Right lobe of liver (tissue), 6 donors: ENCODE results near the gene RYR3. TPM values are rescaled to one million over a fixed set of nuclear protein-coding genes. Genes with fewer than 3 reads are reported as not detected.
A peak's percentile ranks its signal among the peaks of the same experiment; 100 is the strongest.

Experiments
- ATAC-seq, 4 donors: fragments of 200-7000 bp; cut with Tn5 transposase; one replicate each; pipeline ENCODE4 v1.9.1; 2020; ENCODE audit warnings: mild to moderate bottlenecking in 4 of 4, moderate library complexity in 4 of 4
- DNase-seq, 3 donors: peaks; one replicate each; pipeline ENCODE4 v3.0.0-alpha.2; 2020
- H3K27ac ChIP-seq, 3 donors: fragments of 200-600 bp; one replicate each; pipeline ENCODE4 v1.8.0; 2022
- H3K27me3 ChIP-seq, 2 donors: fragments of 200-600 bp; one replicate each; pipeline ENCODE4 v1.8.0; 2022
- H3K36me3 ChIP-seq, 4 donors: fragments of 200-600 bp; sonication (generic) in 1 of 4; one replicate each; pipeline versions ENCODE4 v1.5.1 to v1.8.0; 2017 to 2022; ENCODE audit warnings: control low read depth in 1 of 4
- H3K4me1 ChIP-seq, 4 donors: fragments of 200-600 bp; sonication (generic) in 1 of 4; one replicate each; pipeline versions ENCODE4 v1.5.1 to v1.8.0; 2017 to 2022; ENCODE audit warnings: control low read depth in 1 of 4
- H3K4me3 ChIP-seq, 3 donors: fragments of 200-600 bp; one replicate each; pipeline ENCODE4 v1.8.0; 2022
- H3K9me3 ChIP-seq, 4 donors: fragments of 200-600 bp; sonication (generic) in 1 of 4; one replicate each; pipeline versions ENCODE4 v1.5.1 to v1.8.0; 2017 to 2022; ENCODE audit warnings: control low read depth in 1 of 4
- POLR2A ChIP-seq: fragments of 450-650 bp; IDR thresholded peaks from one replicate; pipeline ENCODE4 v1.6.1; 2017; ENCODE audit warnings: antibody characterized with exemption, mild to moderate bottlenecking
- WGBS: methylation state at CpG from one replicate; pipeline ENCODE4 v1.1.6; 2018; ENCODE audit warnings: low coverage, low lambda C conversion rate; ENCODE audit not compliant: insufficient coverage; ENCODE audit errors: missing lambda C conversion rate; 5-methylcytosine and 5-hydroxymethylcytosine counted together
- intact Hi-C, 2 donors: fragments of 100-400 bp; cut with DNase I; formaldehyde crosslinking; loops; one replicate each; pipeline versions ENCODE4 v1.11.2 to v1.14.1; 2022
- total RNA-seq, 6 experiments: library from RNA; depleted of rRNA in 2 of 6; stranded (reverse); fragments of >200 nt in 2 of 6; fragmentation: NEBNext Ultra II Directional in 3 of 6; extraction: Animal tissue kit (Norgen Biotek cat#: 25700) in 3 of 6; gene quantifications; one replicate each; pipeline versions ENCODE4 v1.1.0 to v1.2.4, GENCODE V29; 2016 to 2023
- TF ChIP-seq, protein P1 (sequence below), 4 donors: fragments of 200-600 bp in 3 of 4; fragments of 450-650 bp in 1 of 4; IDR thresholded peaks; one replicate each; pipeline versions ENCODE4 v1.5.1 to v1.8.0; 2016 to 2022; ENCODE audit warnings: antibody characterized with exemption in 4 of 4, mild to moderate bottlenecking in 2 of 4
- donor health status: DM: no; HTN: yes; CAD: no.
- donor health status: DM: no; HTN: no; CAD: no.
- donor health status: DM: no; HTN: no; CAD: no.
- donor health status: DM: no; HTN: yes; CAD: no.
- donor health status: DM: no; HTN: yes; CAD: no.

RYR3 gene
- total RNA-seq, 6 experiments from 2014 or later = under 0.01 to 0.31 (median 0.05) TPM; not detected in 3

DNA sequence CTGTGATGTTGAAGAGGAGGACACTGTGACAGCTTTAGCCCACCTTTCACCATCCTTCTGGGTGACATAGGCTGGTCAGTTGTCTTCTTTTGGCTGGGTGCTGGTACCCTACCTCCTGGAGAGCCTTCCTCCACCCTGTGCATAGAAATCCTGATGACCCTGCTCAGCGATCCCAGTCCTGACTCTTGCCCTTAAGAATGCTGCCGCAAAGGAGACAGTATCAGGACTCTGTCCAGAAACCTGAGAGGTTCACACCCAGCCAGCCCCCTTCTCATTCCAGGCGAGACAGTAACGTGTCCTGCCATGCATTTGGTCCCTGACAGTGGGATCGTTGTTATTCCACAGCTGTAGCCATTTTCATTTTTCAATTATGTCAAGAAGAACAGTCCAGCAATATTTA is 344.7 kb downstream of the RYR3 start:
- no peak for DNase-seq
- no peaks in the 10 kb centered on the region for H3K36me3 ChIP-seq
- 32% methylated on average over 3 of the region's 5 CpGs for WGBS

DNA sequence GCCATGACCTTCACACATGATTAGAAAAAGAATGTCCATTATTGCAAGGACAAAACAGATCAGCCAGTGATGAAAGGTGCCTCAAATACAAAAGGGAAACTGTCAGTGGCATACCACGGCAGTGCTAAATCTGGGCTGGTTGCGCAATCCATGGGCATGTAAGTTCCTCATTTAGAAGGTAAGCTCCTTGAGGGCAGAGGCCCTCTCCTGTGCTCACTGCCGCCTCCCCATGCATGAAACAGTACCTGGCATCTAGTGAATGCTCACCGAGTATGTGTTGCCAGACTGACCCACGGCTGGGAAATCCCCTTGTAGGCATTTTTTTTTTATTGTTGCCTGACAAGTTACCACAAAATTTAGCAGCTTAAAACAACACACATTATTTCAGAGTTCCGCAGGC is 345.4 kb downstream of the RYR3 start:
- H3K4me3 ChIP-seq = no peak overlapping the region
- H3K27ac ChIP-seq = no peak overlapping the region
- no peaks in the 10 kb centered on the region for H3K36me3 ChIP-seq
- no peaks in the 10 kb centered on the region for H3K9me3 ChIP-seq
- intact Hi-C loops = no loop called here
- DNase-seq (no peak), ATAC-seq (no peak)
- no peaks in the 10 kb centered on the region for H3K27me3 ChIP-seq
- H3K4me1 ChIP-seq = no peaks in the 10 kb centered on the region
- 64% methylated on average over 5 of the region's 6 CpGs for WGBS
- TF ChIP-seq, protein P1, sequence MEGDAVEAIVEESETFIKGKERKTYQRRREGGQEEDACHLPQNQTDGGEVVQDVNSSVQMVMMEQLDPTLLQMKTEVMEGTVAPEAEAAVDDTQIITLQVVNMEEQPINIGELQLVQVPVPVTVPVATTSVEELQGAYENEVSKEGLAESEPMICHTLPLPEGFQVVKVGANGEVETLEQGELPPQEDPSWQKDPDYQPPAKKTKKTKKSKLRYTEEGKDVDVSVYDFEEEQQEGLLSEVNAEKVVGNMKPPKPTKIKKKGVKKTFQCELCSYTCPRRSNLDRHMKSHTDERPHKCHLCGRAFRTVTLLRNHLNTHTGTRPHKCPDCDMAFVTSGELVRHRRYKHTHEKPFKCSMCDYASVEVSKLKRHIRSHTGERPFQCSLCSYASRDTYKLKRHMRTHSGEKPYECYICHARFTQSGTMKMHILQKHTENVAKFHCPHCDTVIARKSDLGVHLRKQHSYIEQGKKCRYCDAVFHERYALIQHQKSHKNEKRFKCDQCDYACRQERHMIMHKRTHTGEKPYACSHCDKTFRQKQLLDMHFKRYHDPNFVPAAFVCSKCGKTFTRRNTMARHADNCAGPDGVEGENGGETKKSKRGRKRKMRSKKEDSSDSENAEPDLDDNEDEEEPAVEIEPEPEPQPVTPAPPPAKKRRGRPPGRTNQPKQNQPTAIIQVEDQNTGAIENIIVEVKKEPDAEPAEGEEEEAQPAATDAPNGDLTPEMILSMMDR (IDR thresholded peaks at IDR 0.05) = no peak
- TF ChIP-seq POLR2A = no peak

More for the DNA sequence above, 344.7 kb downstream of the RYR3 start:
- H3K4me3 ChIP-seq = no peak overlapping the region
- no peaks in the 10 kb centered on the region for H3K9me3 ChIP-seq
- H3K27ac ChIP-seq = no peak overlapping the region
- TF ChIP-seq, protein P1 (IDR thresholded peaks at IDR 0.05) = no peak
- no peak for TF ChIP-seq POLR2A
- no peaks in the 10 kb centered on the region for H3K4me1 ChIP-seq
- H3K27me3 ChIP-seq = no peaks in the 10 kb centered on the region
- intact Hi-C loops = no loop called here
- ATAC-seq = no peak

DNA sequence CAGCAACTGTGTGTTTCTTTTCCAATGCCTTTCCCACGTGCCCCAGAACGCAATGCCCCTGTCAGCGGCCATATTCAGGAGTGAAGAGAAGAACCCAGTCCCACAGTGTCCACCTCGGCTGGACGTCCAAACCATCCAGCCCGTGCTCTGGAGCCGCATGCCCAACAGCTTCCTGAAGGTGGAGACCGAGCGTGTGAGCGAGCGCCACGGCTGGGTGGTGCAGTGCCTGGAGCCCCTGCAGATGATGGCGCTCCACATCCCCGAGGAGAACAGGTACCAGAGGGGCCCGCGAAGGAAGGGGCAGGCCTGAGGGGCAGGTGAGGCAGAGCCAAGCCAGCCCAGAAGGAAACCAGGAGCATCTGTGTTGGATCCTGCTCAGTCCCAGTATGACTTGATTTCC is 349.4 kb downstream of the RYR3 start:
- ATAC-seq (no peak), DNase-seq (peak in 1 of 3 donors; percentile 49)
- intact Hi-C loops = no loop called here
- Histone ChIP-seq H3K4me3 (no peak overlapping the region), H3K4me1 (no peaks in the 10 kb centered on the region), H3K9me3 (no peaks in the 10 kb centered on the region), H3K27me3 (no peaks in the 10 kb centered on the region), H3K36me3 (no peaks in the 10 kb centered on the region), H3K27ac (no peak overlapping the region)
- 67% methylated on average over 5 of the region's 16 CpGs for WGBS
- TF ChIP-seq, protein P1 (IDR thresholded peaks at IDR 0.05) = no peak
- TF ChIP-seq POLR2A = no peak

DNA sequence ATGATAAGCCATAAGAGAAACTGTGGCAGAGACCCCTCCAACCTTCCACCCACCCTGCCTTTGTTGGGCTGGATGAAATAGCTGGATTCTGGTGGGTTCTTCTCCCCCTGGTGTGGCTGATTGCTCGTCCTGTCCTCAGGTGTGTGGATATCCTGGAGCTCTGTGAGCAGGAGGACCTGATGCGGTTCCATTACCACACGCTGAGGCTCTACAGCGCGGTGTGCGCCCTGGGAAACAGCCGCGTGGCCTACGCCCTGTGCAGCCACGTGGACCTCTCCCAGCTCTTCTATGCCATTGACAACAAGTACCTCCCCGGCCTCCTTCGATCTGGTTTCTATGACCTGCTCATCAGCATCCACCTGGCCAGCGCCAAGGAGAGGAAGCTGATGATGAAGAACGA is 351.2 kb downstream of the RYR3 start:
- Histone ChIP-seq H3K27me3 (no peaks in the 10 kb centered on the region), H3K36me3 (no peaks in the 10 kb centered on the region), H3K4me1 (no peaks in the 10 kb centered on the region), H3K4me3 (no peak overlapping the region), H3K27ac (no peak overlapping the region), H3K9me3 (no peaks in the 10 kb centered on the region)
- no peak for TF ChIP-seq POLR2A
- TF ChIP-seq, protein P1 (IDR thresholded peaks at IDR 0.05) = no peak
- DNase-seq = no peak
- no CpG with 5 or more reads among the region's 14 CpGs for WGBS
- ATAC-seq = no peak
- intact Hi-C loops = no loop called here

DNA sequence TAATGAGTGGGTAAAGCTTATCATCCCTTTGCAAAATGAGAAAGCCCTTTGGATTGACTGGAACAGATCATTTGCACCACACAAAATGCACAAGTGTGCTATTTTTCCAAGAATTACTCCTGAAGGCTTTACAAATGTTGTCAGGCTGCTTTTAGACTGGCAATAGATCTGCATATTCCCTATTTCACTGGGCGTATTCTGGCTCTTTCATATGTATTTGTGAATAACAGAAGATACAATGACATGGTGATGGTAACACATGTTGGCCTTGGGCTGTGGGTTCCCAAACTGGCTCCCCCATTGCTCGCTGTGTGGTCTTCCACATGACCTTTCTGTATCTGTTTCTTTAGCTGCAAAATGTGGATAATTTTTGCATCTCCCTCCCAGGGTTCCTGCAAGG is 354.2 kb downstream of the RYR3 start:
- WGBS = 75% methylated on average over 2 of the region's 2 CpGs
- no peak for ATAC-seq

More for the DNA sequence above, 354.2 kb downstream of the RYR3 start:
- intact Hi-C loops = no loop called here
- H3K27me3 ChIP-seq = no peaks in the 10 kb centered on the region
- H3K9me3 ChIP-seq = no peaks in the 10 kb centered on the region
- H3K4me1 ChIP-seq = no peaks in the 10 kb centered on the region
- TF ChIP-seq, protein P1 (IDR thresholded peaks at IDR 0.05) = no peak
- no peak for TF ChIP-seq POLR2A
- no peak for DNase-seq
- no peaks in the 10 kb centered on the region for H3K36me3 ChIP-seq
- H3K4me3 ChIP-seq = no peak overlapping the region
- no peak overlapping the region for H3K27ac ChIP-seq
